GM21526 (cell line): ENCODE results near the gene PADI3.

Experiments
- ATAC-seq: cut with Tn5 transposase; IDR thresholded peaks from one replicate; pipeline ENCODE4 v1.9.1; 2021; ENCODE audit warnings: moderate library complexity; ENCODE audit not compliant: unreplicated experiment, low FRiP score

Gene PADI3

GRCh38 chr1:17295292-17295691 lies 46.4 kb downstream of the PADI3 start:
- ATAC-seq = no peak

- ATAC-seq = no peak
Observed at GRCh38 chr1:17296086-17296485, 47.2 kb downstream of the PADI3 start.

GRCh38 chr1:17297991-17298390 lies 49.1 kb downstream of the PADI3 start:
- ATAC-seq = no peak

- no peak for ATAC-seq
Observed at GRCh38 chr1:17301767-17302166, 52.9 kb downstream of the PADI3 start.

- ATAC-seq = no peak
Observed at GRCh38 chr1:17304151-17304825, 55.4 kb downstream of the PADI3 start.

- ATAC-seq = no peak
Observed at GRCh38 chr1:17304826-17305175, 55.9 kb downstream of the PADI3 start.

- no peak for ATAC-seq
Observed at GRCh38 chr1:17305576-17306095, 56.7 kb downstream of the PADI3 start.

- no peak for ATAC-seq
Observed at GRCh38 chr1:17306407-17306806, 57.5 kb downstream of the PADI3 start.

- ATAC-seq = no peak
Observed at GRCh38 chr1:17306921-17307320, 58.0 kb downstream of the PADI3 start.

- ATAC-seq = no peak
Observed at GRCh38 chr1:17307329-17307728, 58.4 kb downstream of the PADI3 start.

- no peak for ATAC-seq
Observed at GRCh38 chr1:17307946-17308345, 59.0 kb downstream of the PADI3 start, which contains the start of gene PADI4. TSS of gene PADI4 (plus strand) at chr1:17308197. CDS start at chr1:17308223, 26 bp downstream.

GRCh38 chr1:17308593-17308992 lies 59.7 kb downstream of the PADI3 start:
- ATAC-seq = no peak

GRCh38 chr1:17309426-17310067 lies 60.6 kb downstream of the PADI3 start:
- ATAC-seq = no peak

- ATAC-seq = no peak
Observed at GRCh38 chr1:17310068-17310640, 61.3 kb downstream of the PADI3 start.

GRCh38 chr1:17313530-17314309 lies 64.8 kb downstream of the PADI3 start:
- no peak for ATAC-seq

- ATAC-seq = no peak
Observed at GRCh38 chr1:17314491-17314971, 65.6 kb downstream of the PADI3 start.

- ATAC-seq = no peak
Observed at GRCh38 chr1:17315542-17316130, 66.7 kb downstream of the PADI3 start.

GRCh38 chr1:17316704-17317103 lies 67.8 kb downstream of the PADI3 start:
- no peak for ATAC-seq

GRCh38 chr1:17318262-17318661 lies 69.4 kb downstream of the PADI3 start:
- ATAC-seq = no peak

GRCh38 chr1:17319561-17320350 lies 70.9 kb downstream of the PADI3 start:
- no peak for ATAC-seq
